Activated CD4-positive, alpha-beta T cell treated with anti-CD3 and anti-CD28 coated beads, Interleukin-2, Interleukin-6, amounts not matched to agents 100 ng/mL and 50 ng/mL, durations not matched to agents 16 hours and 8 hours (primary cell): Measurements from ENCODE around the gene R3HDM4.

Source experiments
- DNase-seq: peaks from one replicate; pipeline ENCODE4 v3.0.0-alpha.2; 2020

The R3HDM4 gene

GRCh38 chr19:929891-930258 is 16.9 kb upstream of the R3HDM4 start:
- no peak for DNase-seq

- DNase-seq, result no peak
Measured at GRCh38 chr19:929203-929890, 16.3 kb upstream of the R3HDM4 start.

GRCh38 chr19:928471-929202 is 15.6 kb upstream of the R3HDM4 start:
- DNase-seq, result no peak

- no peak for DNase-seq
Measured at GRCh38 chr19:927780-928401, 14.9 kb upstream of the R3HDM4 start.

- no peak for DNase-seq
Measured at GRCh38 chr19:927351-927779, 14.3 kb upstream of the R3HDM4 start.

GRCh38 chr19:926589-927350 is 13.8 kb upstream of the R3HDM4 start:
- DNase-seq, result peak; percentile 62

GRCh38 chr19:926323-926588 is 13.2 kb upstream of the R3HDM4 start:
- DNase-seq, result no peak

- DNase-seq, result peak; percentile 83
Measured at GRCh38 chr19:925526-926322, 12.7 kb upstream of the R3HDM4 start, which contains the start of gene ARID3A. Gene ARID3A, plus strand, starts transcription at chr19:926035. Its CDS starts 3,494 bp downstream, at chr19:929529.

GRCh38 chr19:925087-925525 is 12.1 kb upstream of the R3HDM4 start:
- peak; percentile 85 for DNase-seq

- peak; percentile 52 for DNase-seq
Measured at GRCh38 chr19:924553-925086, 11.6 kb upstream of the R3HDM4 start.

- DNase-seq, result peak; percentile 72
Measured at GRCh38 chr19:920051-920864, 7.2 kb upstream of the R3HDM4 start.

GRCh38 chr19:919199-920050 is 6.4 kb upstream of the R3HDM4 start:
- peak; percentile 42 for DNase-seq

- DNase-seq, result peak; percentile 66
Measured at GRCh38 chr19:918481-919198, 5.6 kb upstream of the R3HDM4 start.

GRCh38 chr19:918152-918437 is 5.1 kb upstream of the R3HDM4 start:
- DNase-seq, result no peak

GRCh38 chr19:917323-918151 is 4.5 kb upstream of the R3HDM4 start, which contains the start of gene KISS1R:
Gene KISS1R, plus strand, starts transcription at chr19:917333. Its CDS starts 170 bp downstream, at chr19:917503.
- peak; percentile 47 for DNase-seq

GRCh38 chr19:916645-917322 is 3.8 kb upstream of the R3HDM4 start:
- no peak for DNase-seq

GRCh38 chr19:912181-913079 is 589 bp downstream of the R3HDM4 start:
- no peak for DNase-seq
